Calu3 (cell line): ENCODE results near the gene SCNN1A. TPM values are rescaled to one million over a fixed set of nuclear protein-coding genes. Genes with fewer than 3 reads are reported as not detected.

Experiments used
- Bru-seq: library from RNA; stranded (reverse); fragments of 400-500 nt; gene quantifications from one replicate; lab custom pipeline; 2021; lab: Mats Ljungman, UMichigan
- BruChase-seq, 2 experiments: library from RNA; stranded (reverse); fragments of 400-500 nt; gene quantifications; one replicate each; lab custom pipeline; 2021; lab: Mats Ljungman, UMichigan
- BruUV-seq: library from RNA; stranded (reverse); fragments of 400-500 nt; replicated peaks from 2 replicates; lab custom pipeline; 2021; lab: Mats Ljungman, UMichigan
- CTCF ChIA-PET: fragments of 300-600 bp; sonication (Branson Sonifier 250); formaldehyde crosslinking; loops from one replicate; lab custom pipeline; 2022; ENCODE audit warnings: antibody characterized with exemption; lab: Charles Lee
- DNase-seq: peaks from one replicate; pipeline ENCODE4 v3.0.0; 2022
- H3K27ac Mint-ChIP-seq: one replicate; pipeline ENCODE4 v1.8.0; 2022; ENCODE audit warnings: mixed read lengths; ENCODE audit not compliant: unreplicated experiment
- H3K27me3 Mint-ChIP-seq: one replicate; pipeline ENCODE4 v1.8.0; 2022; ENCODE audit warnings: mixed read lengths; ENCODE audit not compliant: unreplicated experiment
- H3K36me3 Mint-ChIP-seq: one replicate; pipeline ENCODE4 v1.8.0; 2022; ENCODE audit warnings: mild to moderate bottlenecking, moderate library complexity, mixed read lengths; ENCODE audit not compliant: insufficient read depth, unreplicated experiment
- H3K4me1 Mint-ChIP-seq: one replicate; pipeline ENCODE4 v1.8.0; 2022; ENCODE audit warnings: mild to moderate bottlenecking, low read depth, mixed read lengths; ENCODE audit not compliant: unreplicated experiment
- H3K4me3 Mint-ChIP-seq: one replicate; pipeline ENCODE4 v1.8.0; 2022; ENCODE audit warnings: mild to moderate bottlenecking, low read depth, moderate library complexity, mixed read lengths; ENCODE audit not compliant: unreplicated experiment
- H3K9me3 Mint-ChIP-seq: one replicate; pipeline ENCODE4 v1.8.0; 2022; ENCODE audit warnings: low read depth, mixed read lengths; ENCODE audit not compliant: unreplicated experiment
- intact Hi-C: fragments of 100-400 bp; cut with micrococcal nuclease; formaldehyde crosslinking; loops from one replicate; pipeline ENCODE4 v1.10.0; 2022; ENCODE audit not compliant: unreplicated experiment
- long read RNA-seq: library from polyadenylated mRNA; stranded (forward); transcript quantifications from one replicate; pipeline ENCODE4 v2.0.0, GENCODE V29; 2022
- total RNA-seq: library from RNA; stranded (reverse); gene quantifications from 2 replicates; pipeline ENCODE4 v1.2.3, GENCODE V29; 2022
- TF ChIP-seq, protein P1 (sequence below): fragments of 200-600 bp; IDR thresholded peaks from one replicate; pipeline ENCODE4 v1.8.0; 2022; ENCODE audit warnings: antibody characterized with exemption; ENCODE audit not compliant: unreplicated experiment

Gene SCNN1A
- total RNA-seq (36.5 and 53.5 TPM in 2 replicates), Bru-seq, nascent RNA (percentile 55 among the genes with signal in this experiment), BruChase-seq, experiment 1, labeled RNA remaining after a 6-hour chase (percentile 67 among the genes with signal in this experiment), BruChase-seq, experiment 2, labeled RNA remaining after a 2-hour chase (percentile 69 among the genes with signal in this experiment)
- long read RNA-seq, partial matches to known transcripts: 1 of 14 reads
- long read RNA-seq, other reads (novel, unspliced or antisense): 13 of 14 reads

DNA sequence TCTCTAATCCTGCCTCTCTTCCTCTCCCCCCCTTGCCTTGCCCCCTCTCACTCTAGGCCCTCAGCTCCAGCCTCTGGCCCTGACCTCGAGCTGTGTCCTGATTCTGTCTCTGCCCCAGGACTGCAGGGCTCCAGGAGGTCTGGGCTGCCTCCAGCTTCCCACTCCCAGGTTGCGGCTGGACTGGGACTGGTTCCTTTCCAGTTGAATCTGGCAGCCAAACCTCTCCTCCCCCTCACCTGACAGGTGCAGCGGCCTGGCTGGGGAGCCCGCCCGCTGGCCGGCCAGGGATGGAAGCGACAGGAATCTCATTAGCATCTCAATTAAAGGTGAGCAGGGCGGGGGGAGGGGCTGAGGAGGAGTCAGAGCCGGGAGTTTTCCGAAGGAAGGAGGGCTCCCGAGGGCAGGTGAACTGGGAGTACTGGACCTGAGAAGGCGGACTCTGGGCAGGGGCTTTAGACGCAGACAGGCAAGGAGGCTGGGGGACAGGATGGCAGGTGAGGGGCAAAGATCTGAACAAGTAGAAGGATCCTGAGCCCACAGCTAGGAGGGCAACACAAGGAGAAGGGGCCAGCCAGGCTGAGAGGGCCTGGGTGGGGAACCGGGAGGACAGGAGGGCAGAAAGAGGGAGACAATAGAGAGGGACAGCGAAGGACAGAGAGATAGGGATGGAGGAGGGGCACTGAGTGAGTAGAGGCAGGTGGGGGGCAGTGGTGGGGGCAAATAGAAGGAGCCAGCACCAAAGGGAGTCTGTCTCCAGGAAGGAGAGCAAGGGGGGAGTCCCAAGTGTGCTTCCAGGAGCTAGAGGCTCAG is at the start of gene SCNN1A:
Gene SCNN1A (minus strand): TSS at position 295 of the 810 bp plus-strand sequence. CDS start 780 bp downstream, outside the sequence.
- CTCF ChIA-PET: interaction anchor here (0.5 to 1.4 kb wide), 7 partner anchors 10 to 477 kb away, joined by 3 to 5 read pairs (median 4); partner anchors contain the start of gene USP5
- H3K27ac Mint-ChIP-seq: peak within 1 kb of the TSS; percentile 50
- BruUV-seq: no TSS peak
- DNase-seq: peak; percentile 68
- H3K4me1 Mint-ChIP-seq: peaks cover 67% of the 10 kb centered on the region
- no peaks in the 10 kb centered on the region for H3K9me3 Mint-ChIP-seq
- intact Hi-C loops: loop anchor here (10.0 kb wide), 2 partner anchors 51 to 161 kb away; no protein-coding TSS in a partner anchor
- H3K4me3 Mint-ChIP-seq: peak within 1 kb of the TSS; percentile 67
- peaks cover 51% of the 10 kb centered on the region for H3K36me3 Mint-ChIP-seq
- TF ChIP-seq, protein P1, sequence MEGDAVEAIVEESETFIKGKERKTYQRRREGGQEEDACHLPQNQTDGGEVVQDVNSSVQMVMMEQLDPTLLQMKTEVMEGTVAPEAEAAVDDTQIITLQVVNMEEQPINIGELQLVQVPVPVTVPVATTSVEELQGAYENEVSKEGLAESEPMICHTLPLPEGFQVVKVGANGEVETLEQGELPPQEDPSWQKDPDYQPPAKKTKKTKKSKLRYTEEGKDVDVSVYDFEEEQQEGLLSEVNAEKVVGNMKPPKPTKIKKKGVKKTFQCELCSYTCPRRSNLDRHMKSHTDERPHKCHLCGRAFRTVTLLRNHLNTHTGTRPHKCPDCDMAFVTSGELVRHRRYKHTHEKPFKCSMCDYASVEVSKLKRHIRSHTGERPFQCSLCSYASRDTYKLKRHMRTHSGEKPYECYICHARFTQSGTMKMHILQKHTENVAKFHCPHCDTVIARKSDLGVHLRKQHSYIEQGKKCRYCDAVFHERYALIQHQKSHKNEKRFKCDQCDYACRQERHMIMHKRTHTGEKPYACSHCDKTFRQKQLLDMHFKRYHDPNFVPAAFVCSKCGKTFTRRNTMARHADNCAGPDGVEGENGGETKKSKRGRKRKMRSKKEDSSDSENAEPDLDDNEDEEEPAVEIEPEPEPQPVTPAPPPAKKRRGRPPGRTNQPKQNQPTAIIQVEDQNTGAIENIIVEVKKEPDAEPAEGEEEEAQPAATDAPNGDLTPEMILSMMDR: no peak
- H3K27me3 Mint-ChIP-seq: no peaks in the 10 kb centered on the region

DNA sequence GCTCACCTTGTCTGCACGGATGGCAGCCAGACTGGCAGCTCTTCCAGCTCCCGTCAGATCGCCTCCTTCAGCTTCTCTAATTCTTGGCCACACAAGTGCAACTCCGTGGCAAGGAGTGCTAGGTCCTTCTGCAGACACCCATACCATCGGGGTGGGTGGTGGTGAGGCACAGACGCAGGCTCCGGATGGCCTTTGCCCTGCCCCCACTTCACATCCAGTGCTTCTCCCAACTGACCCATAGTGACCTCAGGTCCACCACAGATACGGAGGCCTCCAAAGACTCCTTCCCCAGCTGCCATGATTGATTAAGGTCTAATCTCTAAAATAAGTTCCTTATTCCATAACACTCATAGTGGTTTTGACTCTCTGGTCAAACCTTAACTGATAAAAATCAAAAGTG is 49.5 kb upstream of the SCNN1A start:
- no peak overlapping the region for H3K27ac Mint-ChIP-seq
- BruUV-seq: no TSS peak
- intact Hi-C loops: loop anchor here (5.0 kb wide), 1 partner anchor 112 kb away; no protein-coding TSS in a partner anchor

GRCh38 chr12:6424008-6424347 is 48.6 kb upstream of the SCNN1A start:
- BruUV-seq: no TSS peak
- no peaks in the 10 kb centered on the region for H3K9me3 Mint-ChIP-seq
- intact Hi-C loops: loop anchor here (5.0 kb wide), 1 partner anchor 113 kb away; no protein-coding TSS in a partner anchor
- no peaks in the 10 kb centered on the region for H3K36me3 Mint-ChIP-seq
- TF ChIP-seq, protein P1: no peak
- no peak overlapping the region for H3K27ac Mint-ChIP-seq
- CTCF ChIA-PET: interaction anchor here (1.1 to 1.3 kb wide), 3 partner anchors 41 to 114 kb away, joined by 3 to 14 read pairs (median 11); partner anchors contain the start of gene MRPL51
- peaks cover 5% of the 10 kb centered on the region for H3K4me1 Mint-ChIP-seq
- no peak for DNase-seq
- H3K4me3 Mint-ChIP-seq: no peak overlapping the region
- H3K27me3 Mint-ChIP-seq: no peaks in the 10 kb centered on the region

More for the DNA sequence above, 49.5 kb upstream of the SCNN1A start:
- TF ChIP-seq, protein P1: no peak
- H3K27me3 Mint-ChIP-seq: no peaks in the 10 kb centered on the region
- DNase-seq: no peak
- H3K4me3 Mint-ChIP-seq: no peak overlapping the region
- H3K36me3 Mint-ChIP-seq: no peaks in the 10 kb centered on the region
- H3K4me1 Mint-ChIP-seq: peaks cover 6% of the 10 kb centered on the region
- no peaks in the 10 kb centered on the region for H3K9me3 Mint-ChIP-seq
- CTCF ChIA-PET: no interaction called here

DNA sequence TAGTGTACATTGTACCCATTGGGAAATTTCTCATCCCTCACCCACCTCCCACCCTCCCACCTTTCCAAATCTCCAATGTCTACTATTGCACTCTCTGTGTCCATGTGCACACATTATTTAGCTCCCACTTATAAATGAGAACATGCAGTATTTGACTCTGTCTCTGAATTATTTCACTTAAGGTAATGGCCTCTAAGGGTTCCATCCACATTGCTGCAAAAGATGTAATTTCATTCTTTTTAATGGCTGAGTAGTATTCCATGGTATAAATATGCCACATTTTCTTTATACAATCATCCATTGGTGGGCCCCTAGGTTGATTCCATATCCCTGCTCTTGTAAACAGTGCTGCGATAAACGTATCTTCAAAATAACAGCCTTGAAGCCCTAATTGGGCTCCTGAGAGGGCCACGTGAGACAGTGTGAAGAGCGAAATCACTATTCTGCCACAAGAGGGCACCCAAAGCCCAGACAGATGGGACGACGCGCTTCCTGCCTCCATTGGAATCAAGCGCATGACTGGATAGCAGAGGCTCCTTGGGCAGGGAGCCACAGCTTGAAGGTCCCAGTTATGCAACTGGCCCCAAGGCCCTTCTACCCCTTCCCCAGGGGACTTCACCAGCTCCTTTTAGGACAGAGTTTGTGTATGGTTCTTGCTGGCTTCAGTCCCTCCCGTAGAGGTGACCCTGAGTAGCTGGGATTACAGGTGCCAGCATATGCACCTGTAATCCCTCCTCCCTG is 48.1 kb upstream of the SCNN1A start:
- CTCF ChIA-PET: interaction anchor here (1.1 to 1.3 kb wide), 3 partner anchors 42 to 114 kb away, joined by 3 to 14 read pairs (median 11); partner anchors contain the start of gene MRPL51
- peak; percentile 78 for DNase-seq
- H3K36me3 Mint-ChIP-seq: no peaks in the 10 kb centered on the region
- no peaks in the 10 kb centered on the region for H3K9me3 Mint-ChIP-seq
- H3K27ac Mint-ChIP-seq: no peak overlapping the region
- H3K27me3 Mint-ChIP-seq: no peaks in the 10 kb centered on the region
- BruUV-seq: no TSS peak
- TF ChIP-seq, protein P1: peak; percentile 76
- H3K4me1 Mint-ChIP-seq: peaks cover 5% of the 10 kb centered on the region
- no peak overlapping the region for H3K4me3 Mint-ChIP-seq
- intact Hi-C loops: loop anchor here (1.0 to 5.0 kb wide), 2 partner anchors 42 to 114 kb away; no protein-coding TSS in a partner anchor
